ENCODE data around the gene METAP2.

GRCh38 chr12:95492462-95492861 is 18.5 kb downstream of the METAP2 start:
- TF ChIP-seq EP300 (IDR thresholded peaks at IDR 0.05; ENCODE audit: borderline replicate concordance in 1 of 2, low read depth in 2 of 2, low read length in 2 of 2) (no peak), CTCF (IDR thresholded peaks at IDR 0.05; ENCODE audit: control extremely low read depth in 1 of 3, insufficient read depth in 1 of 3, low read depth in 1 of 3, low read length in 3 of 3) (no peak), SUZ12 (IDR thresholded peaks at IDR 0.05; ENCODE audit: low read length) (no peak), EZH2 (IDR thresholded peaks at IDR 0.05; ENCODE audit: low read depth, low read length, severe bottlenecking) (no peak), CHD2 (IDR thresholded peaks at IDR 0.05; ENCODE audit: low read length) (no peak), TAF1 (IDR thresholded peaks at IDR 0.05; ENCODE audit: low read depth, low read length) (no peak), POLR2AphosphoS5 (IDR thresholded peaks at IDR 0.05; ENCODE audit: low read depth, low read length) (no peak)

All from H1 (cell line).